Measurements from ENCODE around the gene OR8S1.
"Not testable (repeated sequence)": the region's sequence is repeated elsewhere in the genome, so short reads cannot be mapped to it uniquely, and the experiment has no call there.

Gene OR8S1

GRCh38 chr12:48525332-48525731, at the start of gene OR8S1:
Gene OR8S1 (plus strand): TSS chr12:48525632. CDS start chr12:48525632, 0 bp downstream.
- DNase-seq, result no peak

GRCh38 chr12:48482198-48482597, 43.2 kb upstream of the OR8S1 start, which contains the start of gene C12orf54:
Gene C12orf54 (plus strand): TSS chr12:48482498. CDS start chr12:48483297, 799 bp downstream.
- no peak for DNase-seq

GRCh38 chr12:48482930-48483329, 42.5 kb upstream of the OR8S1 start:
- DNase-seq, result no peak

- DNase-seq, result no peak
These were observed 39.2 kb upstream of the OR8S1 start for GRCh38 chr12:48486261-48486660.

GRCh38 chr12:48486679-48487078, 38.8 kb upstream of the OR8S1 start:
- DNase-seq, result no peak

- no peak for DNase-seq
These were observed 36.4 kb upstream of the OR8S1 start for GRCh38 chr12:48489012-48489411.

- DNase-seq, result not testable (repeated sequence)
These were observed 36.0 kb upstream of the OR8S1 start for GRCh38 chr12:48489456-48489855.

- DNase-seq, result not testable (repeated sequence)
These were observed 25.2 kb upstream of the OR8S1 start for GRCh38 chr12:48500281-48500680.

GRCh38 chr12:48506836-48507235, 18.6 kb upstream of the OR8S1 start:
- DNase-seq, result not testable (repeated sequence)

GRCh38 chr12:48508987-48509386, 16.4 kb upstream of the OR8S1 start:
- DNase-seq, result no peak

- no peak for DNase-seq
These were observed 15.3 kb upstream of the OR8S1 start for GRCh38 chr12:48510111-48510510.

- no peak for DNase-seq
These were observed 12.6 kb upstream of the OR8S1 start for GRCh38 chr12:48512855-48513254.

- no peak for DNase-seq
These were observed 10.7 kb upstream of the OR8S1 start for GRCh38 chr12:48514728-48515127.

GRCh38 chr12:48520381-48520780, 5.1 kb upstream of the OR8S1 start:
- DNase-seq, result not testable (repeated sequence)

GRCh38 chr12:48527891-48528670, 2.6 kb downstream of the OR8S1 start:
- no peak for DNase-seq

GRCh38 chr12:48532601-48533000, 7.2 kb downstream of the OR8S1 start:
- DNase-seq, result no peak

GRCh38 chr12:48536602-48537001, 11.2 kb downstream of the OR8S1 start:
- no peak for DNase-seq

GRCh38 chr12:48542300-48542928, 17.0 kb downstream of the OR8S1 start:
- peak; percentile 11 for DNase-seq

- DNase-seq, result no peak
These were observed 20.5 kb downstream of the OR8S1 start for GRCh38 chr12:48545833-48546469.

GRCh38 chr12:48547012-48547411, 21.6 kb downstream of the OR8S1 start:
- DNase-seq, result not testable (repeated sequence)

- not testable (repeated sequence) for DNase-seq
These were observed 26.2 kb downstream of the OR8S1 start for GRCh38 chr12:48551636-48552035.

- peak; percentile 13 for DNase-seq
These were observed 28.4 kb downstream of the OR8S1 start for GRCh38 chr12:48553666-48554343.

GRCh38 chr12:48556631-48557030, 31.2 kb downstream of the OR8S1 start:
- DNase-seq, result no peak

Data from NCI-H1105 (cell line).